ENCODE measurements around the gene KMT2E. TPM values are rescaled to one million over a fixed set of nuclear protein-coding genes. Genes with fewer than 3 reads are reported as not detected.
"Not testable (repeated sequence)": the region's sequence is repeated elsewhere in the genome, so short reads cannot be mapped to it uniquely, and the experiment has no call there.

KMT2E gene
- polyA plus RNA-seq (ENCODE audit: insufficient read length in 3 of 3): 10 to 100 TPM; 70.5 to 79.1 (median 78.0) TPM

- peak; percentile 74 to 89 (median 76) for DNase-seq (ENCODE audit: low read depth in 3 of 3, low spot score in 2 of 3)
Measured at GRCh38 chr7:105013816-105014692, at the start of gene KMT2E. TSS of gene KMT2E (plus strand) at chr7:105014205. CDS start at chr7:105040953, 26,748 bp downstream.

- no peak for DNase-seq (ENCODE audit: low read depth in 3 of 3, low spot score in 2 of 3)
Measured at GRCh38 chr7:104964626-104965236, 49.3 kb upstream of the KMT2E start.

GRCh38 chr7:104966022-104966421 lies 48.0 kb upstream of the KMT2E start:
- DNase-seq (ENCODE audit: low read depth in 3 of 3, low spot score in 2 of 3): no peak

- DNase-seq (ENCODE audit: low read depth in 3 of 3, low spot score in 2 of 3): no peak
Measured at GRCh38 chr7:104967088-104967487, 46.9 kb upstream of the KMT2E start.

GRCh38 chr7:104967595-104967994 lies 46.4 kb upstream of the KMT2E start:
- no peak for DNase-seq (ENCODE audit: low read depth in 3 of 3, low spot score in 2 of 3)

- no peak for DNase-seq (ENCODE audit: low read depth in 3 of 3, low spot score in 2 of 3)
Measured at GRCh38 chr7:104968648-104969047, 45.4 kb upstream of the KMT2E start.

- DNase-seq (ENCODE audit: low read depth in 3 of 3, low spot score in 2 of 3): no peak
Measured at GRCh38 chr7:104969183-104969582, 44.8 kb upstream of the KMT2E start.

- DNase-seq (ENCODE audit: low read depth in 3 of 3, low spot score in 2 of 3): no peak
Measured at GRCh38 chr7:104971290-104972071, 42.5 kb upstream of the KMT2E start.

- DNase-seq (ENCODE audit: low read depth in 3 of 3, low spot score in 2 of 3): no peak
Measured at GRCh38 chr7:104972500-104972899, 41.5 kb upstream of the KMT2E start.

GRCh38 chr7:104973227-104973626 lies 40.8 kb upstream of the KMT2E start:
- DNase-seq (ENCODE audit: low read depth in 3 of 3, low spot score in 2 of 3): no peak

- no peak for DNase-seq (ENCODE audit: low read depth in 3 of 3, low spot score in 2 of 3)
Measured at GRCh38 chr7:104973909-104974415, 40.0 kb upstream of the KMT2E start.

GRCh38 chr7:104975553-104975952 lies 38.5 kb upstream of the KMT2E start:
- DNase-seq (ENCODE audit: low read depth in 3 of 3, low spot score in 2 of 3): not testable (repeated sequence)

- no peak for DNase-seq (ENCODE audit: low read depth in 3 of 3, low spot score in 2 of 3)
Measured at GRCh38 chr7:104976966-104977636, 36.9 kb upstream of the KMT2E start.

- no peak for DNase-seq (ENCODE audit: low read depth in 3 of 3, low spot score in 2 of 3)
Measured at GRCh38 chr7:104978460-104978859, 35.5 kb upstream of the KMT2E start.

- no peak for DNase-seq (ENCODE audit: low read depth in 3 of 3, low spot score in 2 of 3)
Measured at GRCh38 chr7:104979167-104979841, 34.7 kb upstream of the KMT2E start.

- DNase-seq (ENCODE audit: low read depth in 3 of 3, low spot score in 2 of 3): no peak
Measured at GRCh38 chr7:104980440-104980839, 33.6 kb upstream of the KMT2E start.

- DNase-seq (ENCODE audit: low read depth in 3 of 3, low spot score in 2 of 3): no peak
Measured at GRCh38 chr7:104980841-104981671, 32.9 kb upstream of the KMT2E start.

GRCh38 chr7:104981672-104982037 lies 32.4 kb upstream of the KMT2E start:
- no peak for DNase-seq (ENCODE audit: low read depth in 3 of 3, low spot score in 2 of 3)
